A673 (cell line): Measurements from ENCODE around the gene CDRT15L2. TPM values are rescaled to one million over a fixed set of nuclear protein-coding genes. Genes with fewer than 3 reads are reported as not detected.
"Not testable (repeated sequence)": the region's sequence is repeated elsewhere in the genome, so short reads cannot be mapped to it uniquely, and the experiment has no call there.

Source experiments
- BruUV-seq: library from RNA; stranded (reverse); fragments of 400-500 nt; replicated peaks from 2 replicates; lab custom pipeline; 2021; lab: Mats Ljungman, UMichigan
- CTCF ChIA-PET: fragments of 300-600 bp; sonication (Branson Sonifier 250); formaldehyde crosslinking; loops from one replicate; lab custom pipeline; 2022; ENCODE audit warnings: antibody characterized with exemption; lab: Charles Lee
- POLR2A ChIA-PET: fragments of 300-600 bp; sonication (Branson Sonifier 250); formaldehyde crosslinking; loops from one replicate; lab custom pipeline; 2022; ENCODE audit warnings: antibody characterized with exemption; ENCODE audit not compliant: low non-redundant PET; lab: Charles Lee
- DNase-seq: peaks from one replicate; pipeline ENCODE4 v3.0.0-alpha.2; 2015; ENCODE audit warnings: low spot score
- H3K27ac ChIP-seq: fragments of 200-600 bp; sonication (generic); 2 replicates; pipeline ENCODE4 v1.5.1; 2016; ENCODE audit warnings: mixed run types, low read depth, mild to moderate bottlenecking, mixed read lengths, antibody characterized with exemption, low read length; ENCODE audit not compliant: poor library complexity, severe bottlenecking
- H3K27me3 ChIP-seq: fragments of 200-600 bp; sonication (generic); replicated peaks from 2 replicates; pipeline ENCODE4 v1.6.1; 2017; ENCODE audit warnings: mixed run types, low read depth, mild to moderate bottlenecking, mixed read lengths, antibody characterized with exemption, low read length; ENCODE audit not compliant: insufficient read depth, poor library complexity
- H3K36me3 ChIP-seq: fragments of 200-600 bp; sonication (generic); 2 replicates; pipeline ENCODE4 v1.6.1; 2016; ENCODE audit warnings: mixed run types, mild to moderate bottlenecking, mixed read lengths, antibody characterized with exemption, low read length; ENCODE audit not compliant: insufficient read depth, poor library complexity, severe bottlenecking
- H3K4me1 ChIP-seq: fragments of 200-600 bp; sonication (generic); 2 replicates; pipeline ENCODE4 v1.6.1; 2017; ENCODE audit warnings: mixed run types, mild to moderate bottlenecking, mixed read lengths, antibody characterized with exemption, low read length; ENCODE audit not compliant: insufficient read depth, poor library complexity, severe bottlenecking
- H3K4me3 ChIP-seq: fragments of 200-600 bp; sonication (generic); 2 replicates; pipeline ENCODE4 v1.5.1; 2016; ENCODE audit warnings: low read depth, mixed run types, mild to moderate bottlenecking, mixed read lengths, low read length; ENCODE audit not compliant: poor library complexity, severe bottlenecking
- H3K9me3 ChIP-seq: fragments of 200-600 bp; sonication (generic); 2 replicates; pipeline ENCODE4 v1.6.1; 2016; ENCODE audit warnings: mixed run types, low read depth, mild to moderate bottlenecking, mixed read lengths, antibody characterized with exemption, low read length; ENCODE audit not compliant: poor library complexity, severe bottlenecking
- intact Hi-C: fragments of 100-400 bp; cut with micrococcal nuclease; formaldehyde crosslinking; loops from one replicate; pipeline ENCODE4 v1.10.0; 2022; ENCODE audit not compliant: unreplicated experiment
- total RNA-seq: library from RNA; stranded (reverse); gene quantifications from 2 replicates; pipeline ENCODE4 v1.2.3, GENCODE V29; 2021

The CDRT15L2 gene
- total RNA-seq, 1 experiment from 2014 or later, result not detected

GRCh38 chr17:20571653-20572052 is 7.9 kb upstream of the CDRT15L2 start:
- H3K27ac ChIP-seq, CTCF ChIA-PET, H3K27me3 ChIP-seq, POLR2A ChIA-PET, H3K9me3 ChIP-seq, BruUV-seq, intact Hi-C loops, DNase-seq, H3K36me3 ChIP-seq, H3K4me3 ChIP-seq, H3K4me1 ChIP-seq: not testable (repeated sequence)

GRCh38 chr17:20573216-20573615 is 6.3 kb upstream of the CDRT15L2 start:
- CTCF ChIA-PET, H3K27me3 ChIP-seq, BruUV-seq, H3K4me3 ChIP-seq, intact Hi-C loops, DNase-seq, H3K9me3 ChIP-seq, H3K27ac ChIP-seq, POLR2A ChIA-PET, H3K4me1 ChIP-seq, H3K36me3 ChIP-seq: not testable (repeated sequence)

- CTCF ChIA-PET, DNase-seq: not testable (repeated sequence)
Observed at GRCh38 chr17:20575071-20575470, 4.5 kb upstream of the CDRT15L2 start.

GRCh38 chr17:20583891-20584577 is 4.5 kb downstream of the CDRT15L2 start:
- H3K4me3 ChIP-seq, BruUV-seq, H3K27ac ChIP-seq, DNase-seq, H3K9me3 ChIP-seq, POLR2A ChIA-PET, intact Hi-C loops, H3K36me3 ChIP-seq, H3K4me1 ChIP-seq, CTCF ChIA-PET, H3K27me3 ChIP-seq: not testable (repeated sequence)

More at GRCh38 chr17:20575071-20575470, 4.5 kb upstream of the CDRT15L2 start:
- H3K27ac ChIP-seq, H3K27me3 ChIP-seq, POLR2A ChIA-PET, H3K36me3 ChIP-seq, H3K4me3 ChIP-seq, BruUV-seq, intact Hi-C loops, H3K9me3 ChIP-seq, H3K4me1 ChIP-seq: not testable (repeated sequence)

GRCh38 chr17:20588744-20589453 is 9.4 kb downstream of the CDRT15L2 start:
- DNase-seq, H3K4me1 ChIP-seq, BruUV-seq, CTCF ChIA-PET, H3K27ac ChIP-seq, H3K36me3 ChIP-seq, H3K9me3 ChIP-seq, H3K27me3 ChIP-seq, intact Hi-C loops, H3K4me3 ChIP-seq, POLR2A ChIA-PET: not testable (repeated sequence)

GRCh38 chr17:20589454-20589810 is 9.9 kb downstream of the CDRT15L2 start:
- H3K36me3 ChIP-seq, CTCF ChIA-PET, H3K4me1 ChIP-seq, POLR2A ChIA-PET, H3K27me3 ChIP-seq, H3K9me3 ChIP-seq, intact Hi-C loops, H3K4me3 ChIP-seq, BruUV-seq, H3K27ac ChIP-seq, DNase-seq: not testable (repeated sequence)

- CTCF ChIA-PET, H3K27ac ChIP-seq, BruUV-seq, H3K27me3 ChIP-seq, H3K4me1 ChIP-seq, intact Hi-C loops, H3K4me3 ChIP-seq, DNase-seq, H3K36me3 ChIP-seq, POLR2A ChIA-PET, H3K9me3 ChIP-seq: not testable (repeated sequence)
Observed at GRCh38 chr17:20591040-20591439, 11.5 kb downstream of the CDRT15L2 start.
